HepG2 (cell line): ENCODE data around the gene CYSRT1. TPM values are rescaled to one million over a fixed set of nuclear protein-coding genes. Genes with fewer than 3 reads are reported as not detected.

ENCODE experiments used
- ARNTL ChIP-seq: sonication (generic); formaldehyde crosslinking; IDR thresholded peaks from 2 replicates; pipeline ENCODE4 v1.4.0; 2020; ENCODE audit warnings: mild to moderate bottlenecking, missing genetic modification reagents
- HNRNPK ChIP-seq: fragments of 200-400 bp; formaldehyde crosslinking; IDR thresholded peaks from 2 replicates; pipeline ENCODE4 v1.6.1; 2018; ENCODE audit warnings: low read length, low read depth, moderate library complexity, mild to moderate bottlenecking; ENCODE audit not compliant: poor library complexity, severe bottlenecking
- HOXA5 ChIP-seq: sonication (generic); formaldehyde crosslinking; IDR thresholded peaks from 2 replicates; pipeline ENCODE4 v1.4.0; 2020; ENCODE audit warnings: missing genetic modification reagents
- NRL ChIP-seq: sonication (generic); formaldehyde crosslinking; IDR thresholded peaks from 2 replicates; pipeline ENCODE4 v1.5.0; 2020; ENCODE audit warnings: missing genetic modification reagents, mild to moderate bottlenecking, moderate library complexity, borderline replicate concordance
- ZNF142 ChIP-seq: sonication (generic); formaldehyde crosslinking; IDR thresholded peaks from 2 replicates; pipeline ENCODE4 v1.4.0; 2020; ENCODE audit warnings: missing genetic modification reagents
- ZNF460 ChIP-seq: sonication (generic); formaldehyde crosslinking; IDR thresholded peaks from 2 replicates; pipeline ENCODE4 v1.5.1; 2020; ENCODE audit warnings: missing genetic modification reagents, mild to moderate bottlenecking, borderline replicate concordance
- ZNF790 ChIP-seq: sonication (generic); formaldehyde crosslinking; IDR thresholded peaks from 2 replicates; pipeline ENCODE4 v1.8.0; 2022; ENCODE audit warnings: missing genetic modification reagents, mild to moderate bottlenecking, borderline replicate concordance
- polyA plus RNA-seq, 8 experiments: library from polyadenylated mRNA; depleted of rRNA in 3 of 8; stranded (reverse) in 7 of 8; unstranded in 1 of 8; fragments of >200 nt; fragmentation: Illumina TruSeq in 4 of 8; extraction: Trizol in 4 of 8; gene quantifications; 2 replicates each; pipeline versions ENCODE4 v1.2.1 to v1.2.3, GENCODE V29; 2011 to 2016; ENCODE audit warnings: low read depth in 4 of 8, missing spikeins in 1 of 8, mixed read lengths in 1 of 8; ENCODE audit not compliant: insufficient read depth in 1 of 8
- total RNA-seq, 5 experiments: library from RNA; depleted of rRNA; stranded (reverse); fragments of >200 nt; fragmentation: Illumina TruSeq; extraction: Trizol; gene quantifications; 2 replicates each; pipeline ENCODE4 v1.2.3, GENCODE V29; 2016; ENCODE audit warnings: low read depth in 1 of 5
- TF ChIP-seq, protein P1 (sequence below): sonication (generic); formaldehyde crosslinking; IDR thresholded peaks from 2 replicates; pipeline ENCODE4 v1.4.0; 2020; ENCODE audit warnings: mild to moderate bottlenecking, missing genetic modification reagents
- TF ChIP-seq, protein P2 (sequence below): sonication (generic); formaldehyde crosslinking; IDR thresholded peaks from 2 replicates; pipeline ENCODE4 v1.5.0; 2020; ENCODE audit warnings: missing genetic modification reagents
- TF ChIP-seq, protein P3 (sequence below): sonication (generic); formaldehyde crosslinking; IDR thresholded peaks from 2 replicates; pipeline ENCODE4 v1.4.0; 2020; ENCODE audit warnings: missing genetic modification reagents

CYSRT1 gene
- total and polyA plus RNA-seq, 2 of the 13 experiments (the other 11 are each of a cell fraction or from before 2014, with no cell fraction given): 1.5 to 2.1 TPM

GRCh38 chr9:137253717-137254623 is 29.0 kb downstream of the CYSRT1 start (continued):
- TF ChIP-seq, protein P1, sequence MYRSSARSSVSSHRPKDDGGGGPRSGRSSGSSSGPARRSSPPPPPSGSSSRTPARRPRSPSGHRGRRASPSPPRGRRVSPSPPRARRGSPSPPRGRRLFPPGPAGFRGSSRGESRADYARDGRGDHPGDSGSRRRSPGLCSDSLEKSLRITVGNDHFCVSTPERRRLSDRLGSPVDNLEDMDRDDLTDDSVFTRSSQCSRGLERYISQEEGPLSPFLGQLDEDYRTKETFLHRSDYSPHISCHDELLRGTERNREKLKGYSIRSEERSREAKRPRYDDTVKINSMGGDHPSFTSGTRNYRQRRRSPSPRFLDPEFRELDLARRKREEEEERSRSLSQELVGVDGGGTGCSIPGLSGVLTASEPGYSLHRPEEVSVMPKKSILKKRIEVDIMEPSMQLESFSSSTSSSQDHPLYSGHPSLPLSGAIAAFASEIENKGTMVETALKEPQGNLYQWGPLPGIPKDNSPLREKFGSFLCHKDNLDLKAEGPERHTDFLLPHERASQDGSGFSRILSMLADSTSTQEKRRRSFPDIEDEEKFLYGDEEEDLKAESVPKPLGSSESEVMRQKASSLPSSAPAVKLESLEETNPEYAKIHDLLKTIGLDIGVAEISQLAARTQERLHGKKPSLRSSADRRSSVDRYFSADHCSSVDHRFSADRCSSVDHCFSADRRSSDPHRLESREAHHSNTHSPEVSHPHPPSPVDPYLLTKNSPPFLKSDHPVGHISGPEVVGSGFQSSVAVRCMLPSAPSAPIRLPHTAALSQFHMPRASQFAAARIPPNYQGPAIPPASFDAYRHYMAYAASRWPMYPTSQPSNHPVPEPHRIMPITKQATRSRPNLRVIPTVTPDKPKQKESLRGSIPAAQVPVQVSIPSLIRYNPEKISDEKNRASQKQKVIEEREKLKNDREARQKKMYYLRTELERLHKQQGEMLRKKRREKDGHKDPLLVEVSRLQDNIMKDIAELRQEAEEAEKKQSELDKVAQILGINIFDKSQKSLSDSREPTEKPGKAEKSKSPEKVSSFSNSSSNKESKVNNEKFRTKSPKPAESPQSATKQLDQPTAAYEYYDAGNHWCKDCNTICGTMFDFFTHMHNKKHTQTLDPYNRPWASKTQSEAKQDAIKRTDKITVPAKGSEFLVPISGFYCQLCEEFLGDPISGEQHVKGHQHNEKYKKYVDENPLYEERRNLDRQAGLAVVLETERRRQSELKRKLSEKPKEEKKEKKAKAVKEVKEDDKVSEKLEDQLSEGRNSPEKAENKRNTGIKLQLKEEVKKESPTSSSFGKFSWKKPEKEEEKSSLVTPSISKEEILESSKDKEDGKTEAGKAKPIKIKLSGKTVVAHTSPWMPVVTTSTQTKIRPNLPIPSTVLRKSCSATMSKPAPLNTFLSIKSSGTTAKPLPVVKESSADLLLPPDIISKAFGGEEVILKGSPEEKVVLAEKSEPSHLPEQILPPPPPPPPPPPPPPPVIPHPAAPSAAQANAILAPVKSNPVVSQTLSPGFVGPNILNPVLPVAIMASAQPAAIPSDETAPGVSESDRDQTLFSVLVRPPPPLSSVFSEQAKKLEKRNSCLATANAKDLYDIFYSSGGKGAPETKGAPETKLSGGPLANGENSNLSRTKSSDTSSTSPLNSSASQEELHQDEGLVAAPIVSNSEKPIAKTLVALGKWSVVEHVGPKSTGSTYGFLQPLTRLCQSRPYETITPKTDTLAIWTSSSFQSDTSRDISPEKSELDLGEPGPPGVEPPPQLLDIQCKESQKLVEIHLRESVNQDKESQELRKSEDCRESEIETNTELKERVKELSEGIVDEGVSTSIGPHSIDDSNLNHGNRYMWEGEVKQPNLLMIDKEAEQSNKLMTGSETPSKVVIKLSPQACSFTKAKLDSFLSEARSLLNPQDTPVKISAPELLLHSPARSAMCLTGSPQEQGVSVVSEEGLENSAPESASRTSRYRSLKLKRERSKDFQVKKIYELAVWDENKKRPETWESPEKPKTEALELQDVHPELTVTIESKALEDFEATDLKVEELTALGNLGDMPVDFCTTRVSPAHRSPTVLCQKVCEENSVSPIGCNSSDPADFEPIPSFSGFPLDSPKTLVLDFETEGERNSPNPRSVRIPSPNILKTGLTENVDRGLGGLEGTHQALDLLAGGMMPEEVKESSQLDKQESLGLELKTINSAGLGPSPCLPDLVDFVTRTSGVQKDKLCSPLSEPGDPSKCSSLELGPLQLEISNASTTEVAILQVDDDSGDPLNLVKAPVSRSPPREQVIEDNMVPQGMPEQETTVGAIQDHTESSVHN (CRISPR knock-in tag): no peak
- TF ChIP-seq, protein P2, sequence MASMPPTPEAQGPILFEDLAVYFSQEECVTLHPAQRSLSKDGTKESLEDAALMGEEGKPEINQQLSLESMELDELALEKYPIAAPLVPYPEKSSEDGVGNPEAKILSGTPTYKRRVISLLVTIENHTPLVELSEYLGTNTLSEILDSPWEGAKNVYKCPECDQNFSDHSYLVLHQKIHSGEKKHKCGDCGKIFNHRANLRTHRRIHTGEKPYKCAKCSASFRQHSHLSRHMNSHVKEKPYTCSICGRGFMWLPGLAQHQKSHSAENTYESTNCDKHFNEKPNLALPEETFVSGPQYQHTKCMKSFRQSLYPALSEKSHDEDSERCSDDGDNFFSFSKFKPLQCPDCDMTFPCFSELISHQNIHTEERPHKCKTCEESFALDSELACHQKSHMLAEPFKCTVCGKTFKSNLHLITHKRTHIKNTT (CRISPR knock-in tag): no peak
- TF ChIP-seq ZNF790 (CRISPR knock-in tag) (no peak), HOXA5 (CRISPR knock-in tag) (no peak), ZNF142 (CRISPR knock-in tag) (no peak), ARNTL (CRISPR knock-in tag) (no peak), HNRNPK (no peak), NRL (CRISPR knock-in tag) (no peak), ZNF460 (CRISPR knock-in tag) (no peak)
- TF ChIP-seq, protein P3, sequence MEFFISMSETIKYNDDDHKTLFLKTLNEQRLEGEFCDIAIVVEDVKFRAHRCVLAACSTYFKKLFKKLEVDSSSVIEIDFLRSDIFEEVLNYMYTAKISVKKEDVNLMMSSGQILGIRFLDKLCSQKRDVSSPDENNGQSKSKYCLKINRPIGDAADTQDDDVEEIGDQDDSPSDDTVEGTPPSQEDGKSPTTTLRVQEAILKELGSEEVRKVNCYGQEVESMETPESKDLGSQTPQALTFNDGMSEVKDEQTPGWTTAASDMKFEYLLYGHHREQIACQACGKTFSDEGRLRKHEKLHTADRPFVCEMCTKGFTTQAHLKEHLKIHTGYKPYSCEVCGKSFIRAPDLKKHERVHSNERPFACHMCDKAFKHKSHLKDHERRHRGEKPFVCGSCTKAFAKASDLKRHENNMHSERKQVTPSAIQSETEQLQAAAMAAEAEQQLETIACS (CRISPR knock-in tag): no peak
